RWPE2 (cell line): ENCODE measurements around the gene EPHA7.
A peak's percentile ranks its signal among the peaks of the same experiment; 100 is the strongest.

Experiments used
- ATAC-seq: fragments of 200-7000 bp; cut with Tn5 transposase; 3 replicates; pipeline ENCODE4 v1.9.1; 2021; ENCODE audit warnings: low read depth
- DNase-seq: peaks from one replicate; pipeline ENCODE4 v3.0.0-alpha.2; 2020; ENCODE audit warnings: low spot score
- H3K27ac ChIP-seq: fragments of 450-650 bp; 2 replicates; pipeline ENCODE4 v1.5.1; 2017; ENCODE audit warnings: mild to moderate bottlenecking; ENCODE audit not compliant: poor library complexity, severe bottlenecking
- H3K27me3 ChIP-seq: fragments of 250-450 bp; sonication (Bioruptor Pico); 2 replicates; pipeline ENCODE4 v1.5.1; 2021; ENCODE audit warnings: mild to moderate bottlenecking, moderate library complexity; ENCODE audit not compliant: insufficient read depth, poor library complexity, severe bottlenecking
- H3K36me3 ChIP-seq: fragments of 250-450 bp; sonication (Bioruptor Pico); 2 replicates; pipeline ENCODE4 v1.5.1; 2020; ENCODE audit warnings: low read depth, mild to moderate bottlenecking, moderate library complexity
- H3K4me1 ChIP-seq: fragments of 250-450 bp; sonication (Bioruptor Pico); 2 replicates; pipeline ENCODE4 v1.5.1; 2021; ENCODE audit warnings: mild to moderate bottlenecking, moderate library complexity; ENCODE audit not compliant: insufficient read depth, poor library complexity, severe bottlenecking
- H3K4me3 ChIP-seq: fragments of 250-450 bp; sonication (Bioruptor Pico); 2 replicates; pipeline ENCODE4 v1.5.1; 2021; ENCODE audit warnings: mild to moderate bottlenecking, moderate library complexity; ENCODE audit not compliant: severe bottlenecking
- H3K9me3 ChIP-seq: fragments of 250-450 bp; sonication (Bioruptor Pico); 2 replicates; pipeline ENCODE4 v1.5.1; 2021; ENCODE audit warnings: mild to moderate bottlenecking, moderate library complexity; ENCODE audit not compliant: severe bottlenecking
- TF ChIP-seq, protein P1 (sequence below): fragments of 450-650 bp; IDR thresholded peaks from one replicate; pipeline ENCODE4 v1.5.1; 2017; ENCODE audit warnings: mild to moderate bottlenecking, moderate library complexity; ENCODE audit not compliant: poor library complexity, severe bottlenecking

Gene EPHA7

GRCh38 chr6:93418408-93419303, 703 bp downstream of the EPHA7 start:
- TF ChIP-seq, protein P1, sequence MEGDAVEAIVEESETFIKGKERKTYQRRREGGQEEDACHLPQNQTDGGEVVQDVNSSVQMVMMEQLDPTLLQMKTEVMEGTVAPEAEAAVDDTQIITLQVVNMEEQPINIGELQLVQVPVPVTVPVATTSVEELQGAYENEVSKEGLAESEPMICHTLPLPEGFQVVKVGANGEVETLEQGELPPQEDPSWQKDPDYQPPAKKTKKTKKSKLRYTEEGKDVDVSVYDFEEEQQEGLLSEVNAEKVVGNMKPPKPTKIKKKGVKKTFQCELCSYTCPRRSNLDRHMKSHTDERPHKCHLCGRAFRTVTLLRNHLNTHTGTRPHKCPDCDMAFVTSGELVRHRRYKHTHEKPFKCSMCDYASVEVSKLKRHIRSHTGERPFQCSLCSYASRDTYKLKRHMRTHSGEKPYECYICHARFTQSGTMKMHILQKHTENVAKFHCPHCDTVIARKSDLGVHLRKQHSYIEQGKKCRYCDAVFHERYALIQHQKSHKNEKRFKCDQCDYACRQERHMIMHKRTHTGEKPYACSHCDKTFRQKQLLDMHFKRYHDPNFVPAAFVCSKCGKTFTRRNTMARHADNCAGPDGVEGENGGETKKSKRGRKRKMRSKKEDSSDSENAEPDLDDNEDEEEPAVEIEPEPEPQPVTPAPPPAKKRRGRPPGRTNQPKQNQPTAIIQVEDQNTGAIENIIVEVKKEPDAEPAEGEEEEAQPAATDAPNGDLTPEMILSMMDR, result no peak
- H3K27me3 ChIP-seq, result peaks cover 70% of the 10 kb centered on the region
- H3K36me3 ChIP-seq, result peaks cover 5% of the 10 kb centered on the region
- DNase-seq, result no peak
- peak overlapping the region; percentile 29 for H3K27ac ChIP-seq
- ATAC-seq, result peak; percentile 20
- peak overlapping the region; percentile 41 for H3K4me3 ChIP-seq
- H3K9me3 ChIP-seq, result no peaks in the 10 kb centered on the region
- H3K4me1 ChIP-seq, result peaks cover 10% of the 10 kb centered on the region

DNA sequence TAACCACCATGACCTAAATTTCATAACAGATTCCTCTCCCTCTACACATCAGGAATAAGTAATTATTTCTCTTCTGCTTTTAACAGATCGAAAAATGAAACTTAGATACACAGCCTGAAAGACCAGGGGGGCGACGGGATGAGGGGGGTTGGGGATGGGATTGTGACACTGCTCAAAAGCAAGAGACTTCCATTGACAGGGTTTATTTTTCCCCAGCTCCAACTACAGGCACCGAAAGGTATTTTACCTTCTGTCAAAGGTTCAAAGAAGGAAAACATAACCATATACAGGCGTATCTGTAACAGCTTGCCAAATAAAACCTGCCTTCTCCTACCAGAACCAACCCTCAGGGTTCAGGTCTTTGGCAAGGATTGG, 1.3 kb downstream of the EPHA7 start:
- H3K36me3 ChIP-seq, result peaks cover 11% of the 10 kb centered on the region
- peaks cover 69% of the 10 kb centered on the region for H3K27me3 ChIP-seq
- TF ChIP-seq, protein P1, result no peak
- peak overlapping the region; percentile 29 for H3K27ac ChIP-seq
- peak overlapping the region; percentile 41 for H3K4me3 ChIP-seq
- no peak for DNase-seq
- H3K4me1 ChIP-seq, result peaks cover 10% of the 10 kb centered on the region
- H3K9me3 ChIP-seq, result no peaks in the 10 kb centered on the region
- ATAC-seq, result no peak

DNA sequence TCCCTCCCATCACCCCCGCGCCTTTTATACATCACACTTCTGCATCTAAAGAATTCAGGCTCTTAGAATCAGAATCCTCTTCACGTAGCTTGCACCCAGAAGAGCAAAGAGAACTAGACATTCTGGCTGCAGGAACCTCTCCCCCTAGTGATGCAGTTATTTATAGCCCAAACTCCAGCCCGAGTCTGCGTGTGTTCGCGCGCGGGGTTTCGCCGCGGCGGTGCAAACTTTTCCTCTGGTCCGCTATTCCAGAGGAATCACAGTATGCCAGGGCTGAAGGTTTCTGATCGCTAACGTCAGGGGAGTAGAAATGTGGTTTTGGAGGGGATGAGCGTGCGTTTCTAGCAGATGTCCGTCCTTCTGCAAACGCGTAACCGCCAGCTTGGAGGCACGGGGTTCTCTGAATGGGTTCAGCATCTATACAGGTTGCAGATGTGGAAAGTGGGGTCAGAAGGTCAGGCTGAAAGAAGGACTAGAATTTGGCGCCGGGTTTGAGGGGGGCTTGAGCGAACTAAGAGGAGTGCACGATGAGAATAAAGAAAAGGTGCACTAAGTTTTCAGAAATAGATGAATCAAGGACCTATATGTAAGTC, 1.8 kb downstream of the EPHA7 start:
- peak overlapping the region; percentile 12 for H3K27ac ChIP-seq
- peaks cover 69% of the 10 kb centered on the region for H3K27me3 ChIP-seq
- no peaks in the 10 kb centered on the region for H3K9me3 ChIP-seq
- ATAC-seq (no peak), DNase-seq (no peak)
- peaks cover 10% of the 10 kb centered on the region for H3K4me1 ChIP-seq
- H3K4me3 ChIP-seq, result peak overlapping the region; percentile 41
- H3K36me3 ChIP-seq, result peaks cover 15% of the 10 kb centered on the region
- TF ChIP-seq, protein P1, result peak; percentile 3

DNA sequence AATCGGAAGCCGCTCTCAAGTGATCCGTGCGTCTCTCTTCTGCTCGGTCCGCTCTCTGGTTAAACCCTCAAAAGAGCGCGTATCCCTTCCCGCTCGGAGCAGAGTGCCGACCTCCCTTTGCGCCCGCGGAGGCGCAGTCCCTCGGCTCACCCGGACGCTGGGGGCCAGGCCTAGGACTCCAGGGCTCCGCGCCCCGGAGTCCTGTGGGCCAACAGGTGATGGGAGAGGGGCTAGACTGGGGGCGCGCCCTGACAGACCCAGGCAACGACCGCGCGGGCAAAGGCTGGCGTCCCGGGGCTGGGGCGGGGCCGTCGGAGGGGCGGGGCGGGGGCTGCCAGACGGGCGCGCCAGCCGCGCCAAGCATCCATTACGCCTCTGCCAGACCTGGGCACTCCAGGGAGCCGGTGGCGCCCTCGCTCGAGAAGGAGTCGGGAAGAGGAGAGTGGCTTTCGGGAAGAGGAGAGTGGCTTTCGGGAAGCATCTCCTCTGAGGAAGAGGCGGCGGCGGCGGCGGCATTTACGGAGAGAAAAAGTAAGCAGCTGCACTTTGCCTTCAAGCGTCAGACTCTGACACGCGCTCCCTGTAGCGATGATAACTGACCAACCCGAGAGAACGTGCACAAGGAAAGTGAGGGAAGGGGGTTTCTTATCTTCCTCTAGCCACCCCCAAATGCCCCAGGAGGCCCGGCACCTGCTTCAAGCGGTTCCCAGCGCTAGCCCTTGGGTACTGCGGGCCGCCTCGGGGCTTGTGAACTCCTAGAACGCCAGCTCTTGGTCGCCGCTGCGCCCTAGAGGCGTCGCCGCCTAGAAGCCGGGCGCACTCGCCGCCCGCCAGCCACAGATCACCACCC, 2.6 kb downstream of the EPHA7 start:
- TF ChIP-seq, protein P1, result peak; percentile 5
- no peak for DNase-seq
- H3K4me1 ChIP-seq, result peaks cover 10% of the 10 kb centered on the region
- no peaks in the 10 kb centered on the region for H3K9me3 ChIP-seq
- H3K36me3 ChIP-seq, result peaks cover 15% of the 10 kb centered on the region
- peaks cover 67% of the 10 kb centered on the region for H3K27me3 ChIP-seq
- ATAC-seq, result peak; percentile 31
- H3K4me3 ChIP-seq, result peak overlapping the region; percentile 41
- H3K27ac ChIP-seq, result peak overlapping the region; percentile 12
